HG03060 (cell line): Measurements from ENCODE around the gene USH2A.

ENCODE experiments used
- ATAC-seq: cut with Tn5 transposase; IDR thresholded peaks from one replicate; pipeline ENCODE4 v1.9.1; 2021; ENCODE audit warnings: low read depth, moderate number of reproducible peaks; ENCODE audit not compliant: unreplicated experiment

The USH2A gene

DNA sequence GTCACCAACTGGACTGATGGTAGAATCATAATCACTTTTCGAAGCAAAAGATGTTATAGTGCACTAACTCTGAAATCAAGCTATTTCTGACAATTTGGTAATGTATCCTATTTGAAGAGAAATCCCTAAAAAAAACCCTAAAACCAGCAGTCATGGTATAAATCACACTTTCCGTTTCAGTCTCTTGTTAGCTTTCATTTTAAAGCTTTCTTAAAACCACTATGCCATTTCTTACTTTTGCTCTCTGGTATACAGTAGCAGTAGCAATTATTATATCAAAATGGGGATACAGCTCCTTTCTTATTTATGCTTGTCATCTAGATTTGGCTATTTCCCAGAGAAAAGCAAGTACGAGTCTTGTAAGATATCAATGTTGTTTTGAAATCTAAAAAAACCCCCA is 532.8 kb downstream of the USH2A start:
- peak; percentile 48 for ATAC-seq

DNA sequence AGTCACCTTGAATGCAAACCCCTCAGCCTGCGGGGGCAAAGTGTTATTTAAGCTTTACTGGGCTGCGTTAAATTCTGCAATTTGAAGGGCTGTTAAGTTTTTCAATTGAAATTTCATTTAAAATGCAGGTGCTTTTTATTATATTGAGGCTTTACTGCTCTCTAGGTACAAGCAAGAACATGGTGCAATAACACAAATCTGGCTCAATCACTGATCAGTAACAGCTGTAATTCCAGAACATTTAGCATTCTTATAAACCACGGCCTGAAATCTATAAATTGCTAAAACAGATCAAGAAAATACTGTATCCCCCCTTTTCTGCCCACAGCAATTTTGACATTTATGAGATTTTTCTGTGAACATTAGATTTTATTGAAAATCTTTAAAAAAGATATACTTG is 533.4 kb downstream of the USH2A start:
- ATAC-seq: no peak

DNA sequence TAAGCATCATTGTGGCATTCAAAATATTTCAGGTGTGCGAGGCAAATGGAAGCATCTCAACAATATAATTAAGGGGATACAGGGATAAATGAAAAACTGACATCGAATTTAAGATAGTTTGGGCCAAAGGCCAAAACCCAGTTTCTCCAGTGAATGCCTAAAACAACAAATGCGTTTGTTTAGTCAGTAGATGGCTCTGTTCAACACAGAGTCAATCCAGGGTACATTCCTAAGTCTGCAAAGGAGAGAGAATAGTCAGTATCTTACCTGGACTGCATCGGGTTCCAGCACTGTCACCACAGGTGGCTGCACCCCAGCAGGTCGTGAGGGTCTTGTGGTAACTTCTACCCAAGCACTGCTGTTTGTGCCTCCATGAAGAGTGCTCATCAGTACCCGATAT is 535.1 kb downstream of the USH2A start:
- ATAC-seq: no peak

DNA sequence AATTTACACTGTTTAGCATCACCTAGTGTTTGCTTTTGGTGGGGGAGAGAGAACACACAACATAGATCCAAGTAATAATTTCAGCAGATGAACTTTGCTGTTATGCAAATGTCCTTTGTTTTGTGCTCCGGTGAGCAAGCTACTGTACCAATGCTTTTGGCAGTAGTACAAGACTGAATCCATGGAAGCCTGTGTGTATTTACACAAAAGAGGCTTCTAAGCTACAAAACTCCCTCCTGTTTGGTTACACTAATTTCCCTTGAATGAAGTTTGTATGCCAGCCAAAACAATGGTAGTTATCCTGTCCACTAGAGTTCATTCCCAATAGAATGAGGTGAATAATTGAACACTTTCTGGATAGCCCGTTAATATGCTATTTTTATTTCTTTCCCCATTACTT is 535.6 kb downstream of the USH2A start:
- ATAC-seq: no peak

DNA sequence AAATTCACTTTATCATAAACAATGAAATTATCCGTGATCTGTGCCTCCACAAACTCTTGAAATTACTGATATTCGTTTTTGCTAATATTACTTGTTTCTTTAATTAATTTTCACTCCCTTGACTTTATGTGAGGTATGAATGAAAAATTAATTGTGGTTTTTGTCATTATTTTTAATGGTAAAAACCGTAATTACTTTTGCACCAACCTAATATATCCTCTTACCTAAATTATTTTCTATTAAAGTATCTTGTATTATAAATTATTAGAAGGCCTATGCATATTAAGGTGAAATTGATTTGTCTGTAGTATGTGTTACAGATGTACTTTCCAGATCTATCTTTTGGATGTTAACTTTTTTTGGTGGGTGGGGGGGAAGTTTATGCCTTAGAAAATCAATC is 540.2 kb downstream of the USH2A start:
- ATAC-seq: no peak

DNA sequence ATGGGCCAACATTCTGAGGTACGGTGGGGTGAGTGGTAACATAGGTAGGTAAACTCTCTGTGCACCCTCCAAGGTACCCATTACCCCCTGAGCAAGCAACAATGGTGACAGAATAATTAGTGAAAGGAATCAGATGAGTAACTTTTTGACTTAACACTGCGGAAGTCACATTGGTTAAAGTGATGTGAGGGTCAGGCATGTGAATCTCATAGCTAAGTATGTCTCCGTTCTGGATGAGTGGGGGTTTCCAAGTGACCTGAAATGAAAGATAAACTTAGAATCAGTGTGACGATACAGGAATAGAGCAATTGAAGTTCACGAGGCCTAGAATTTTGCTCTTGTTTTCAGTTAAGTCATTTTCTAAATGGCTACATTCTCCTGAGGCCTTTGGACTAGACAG is 544.4 kb downstream of the USH2A start:
- no peak for ATAC-seq

DNA sequence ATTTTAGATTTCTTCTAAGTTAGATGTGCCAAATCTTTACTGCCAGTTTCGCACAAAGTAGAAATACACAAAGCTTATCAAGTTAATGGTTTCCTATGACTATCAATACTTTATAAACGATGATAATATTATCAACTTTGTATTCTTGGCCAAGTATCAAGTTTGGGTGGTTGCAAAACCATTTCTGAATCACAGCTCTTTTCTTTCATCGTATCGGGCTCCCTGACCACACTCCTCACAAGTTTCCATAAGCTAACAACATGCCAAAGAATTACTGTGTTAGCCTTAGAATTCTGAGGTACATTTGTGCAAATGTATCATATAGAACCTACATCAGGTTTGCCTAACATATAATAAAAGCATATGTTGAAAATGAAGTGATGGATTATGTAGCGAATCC is 545.1 kb downstream of the USH2A start:
- ATAC-seq: no peak

DNA sequence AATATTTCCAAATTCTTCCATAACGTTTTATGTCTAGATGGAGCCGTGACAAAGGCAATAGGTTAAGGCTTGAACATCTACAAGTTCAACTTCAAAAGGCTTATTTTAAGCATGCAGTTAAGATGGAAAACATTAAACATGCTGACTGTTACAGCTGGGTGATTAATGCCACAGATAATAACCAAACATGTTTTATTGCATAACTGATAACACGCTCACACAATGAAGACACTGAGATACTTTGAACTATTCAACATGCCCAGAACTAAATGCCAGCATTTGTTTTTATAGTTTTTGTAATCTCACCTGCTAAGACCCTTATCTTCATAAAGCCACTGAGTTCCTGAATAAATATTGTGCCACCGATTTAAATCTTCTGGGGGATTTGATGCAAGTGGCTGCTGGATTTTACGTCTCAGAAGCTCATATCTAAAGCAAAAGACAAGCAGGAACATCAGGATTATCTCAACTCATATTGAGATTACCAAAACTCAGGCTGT is 545.7 kb downstream of the USH2A start:
- no peak for ATAC-seq

DNA sequence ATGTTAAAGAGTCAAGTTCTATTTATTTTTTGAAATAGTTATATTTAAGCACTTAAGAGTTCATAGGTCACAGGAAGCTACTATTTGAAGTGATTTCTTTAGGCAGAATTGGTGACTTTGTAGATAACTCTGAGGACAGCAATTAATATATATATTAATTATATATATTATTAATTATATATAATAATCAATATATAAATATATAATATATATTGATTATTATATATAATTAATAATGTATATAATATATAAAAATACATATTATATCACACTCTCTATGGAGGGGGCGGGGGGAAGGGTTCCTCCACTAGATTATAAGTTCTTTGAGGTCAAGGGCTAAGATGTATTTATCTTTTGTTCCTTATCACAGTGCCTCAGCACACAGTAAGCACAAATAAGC is 547.5 kb downstream of the USH2A start:
- ATAC-seq: no peak

DNA sequence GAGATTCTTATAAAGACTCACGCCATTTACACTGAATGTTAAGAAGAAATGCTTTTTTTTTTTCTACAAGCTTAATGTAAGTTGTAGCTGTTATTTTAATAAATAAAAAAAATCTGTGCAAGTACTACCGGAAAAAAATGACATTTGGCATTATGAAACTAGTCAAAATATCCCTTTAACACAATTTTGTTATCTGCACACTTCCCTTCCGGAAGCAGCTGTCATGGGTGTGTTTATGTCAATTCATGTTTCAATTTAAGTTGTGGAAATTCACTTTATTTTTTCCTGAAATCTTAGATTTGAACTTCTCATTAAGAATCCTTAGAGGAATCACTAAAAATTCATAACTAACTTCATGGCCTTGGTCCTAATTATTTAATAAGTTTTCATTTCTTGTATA is 548.0 kb downstream of the USH2A start:
- ATAC-seq: no peak

DNA sequence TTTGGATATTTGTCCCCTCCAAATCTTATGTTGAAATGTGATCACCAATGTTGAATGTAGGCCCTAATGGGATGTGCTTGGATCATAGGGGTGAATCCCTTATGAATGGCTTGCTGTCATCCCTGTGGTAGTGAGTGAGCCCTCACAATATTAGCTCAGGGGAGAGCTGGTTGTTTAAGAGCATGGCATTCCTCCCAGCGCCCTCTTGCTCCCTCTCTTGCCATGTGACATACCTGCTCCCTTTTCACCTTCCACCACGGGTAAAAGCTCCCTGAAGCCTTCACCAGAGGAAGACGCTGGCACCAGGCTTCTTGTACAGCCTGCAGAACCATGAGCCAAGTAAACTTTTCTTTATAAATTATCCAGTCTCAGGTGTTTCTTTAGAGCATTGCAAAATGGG is 550.6 kb downstream of the USH2A start:
- no peak for ATAC-seq

DNA sequence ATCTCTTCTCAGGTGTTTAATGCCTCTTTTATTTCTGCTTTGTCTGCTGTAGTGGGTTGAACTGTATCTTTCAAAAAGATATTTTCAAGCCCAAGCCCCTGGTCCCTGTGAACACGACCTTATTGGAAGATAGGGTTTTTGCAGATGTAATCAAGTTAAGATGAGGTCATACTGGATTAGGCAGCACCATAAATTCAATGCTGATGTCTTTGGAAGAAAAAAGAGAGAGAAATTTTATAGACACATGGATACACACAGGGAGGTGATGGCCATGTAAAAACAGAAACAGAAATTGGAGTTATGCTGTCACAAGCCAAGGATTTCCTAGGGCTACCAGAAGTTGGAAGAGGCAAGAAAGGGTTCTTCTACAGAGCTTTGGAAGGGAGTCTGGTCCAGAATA is 554.7 kb downstream of the USH2A start:
- no peak for ATAC-seq

DNA sequence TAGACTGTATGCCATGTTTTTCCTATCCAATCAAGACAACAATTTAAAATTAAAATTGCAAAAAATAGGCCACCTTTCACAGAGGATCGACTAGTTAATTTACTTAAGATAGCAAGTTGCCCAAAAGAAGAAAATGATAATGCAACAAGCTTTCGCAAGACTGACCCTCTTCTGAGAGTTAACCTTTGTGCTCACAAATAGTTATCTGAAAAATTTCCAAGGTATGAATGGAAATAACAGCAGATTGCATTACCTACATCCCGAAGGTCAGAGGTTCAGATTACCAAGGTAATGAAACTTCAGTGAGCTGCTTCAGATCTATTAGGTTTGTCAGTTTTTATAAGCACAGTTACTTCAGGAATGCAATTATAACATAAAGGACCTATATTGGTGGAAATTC is 558.2 kb downstream of the USH2A start:
- no peak for ATAC-seq

DNA sequence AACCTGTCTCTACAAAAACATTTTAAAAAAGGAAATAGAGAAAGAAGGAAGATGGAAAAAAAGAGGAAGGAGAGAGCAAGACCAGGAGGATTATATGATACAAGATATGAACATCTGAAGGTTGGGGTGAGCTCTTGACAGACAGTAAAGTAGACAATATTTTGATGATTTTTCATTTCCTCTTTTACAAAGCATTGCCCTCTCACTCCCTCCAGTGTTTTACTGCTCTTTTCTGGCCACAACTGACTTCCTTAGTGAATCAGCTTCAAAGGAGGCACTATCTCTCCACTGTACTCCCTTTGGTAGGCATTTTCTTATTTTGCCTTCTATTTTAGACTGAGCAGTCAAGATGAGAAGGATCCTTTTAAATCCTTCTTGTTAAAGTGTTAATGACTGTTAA is 559.5 kb downstream of the USH2A start:
- ATAC-seq: no peak

DNA sequence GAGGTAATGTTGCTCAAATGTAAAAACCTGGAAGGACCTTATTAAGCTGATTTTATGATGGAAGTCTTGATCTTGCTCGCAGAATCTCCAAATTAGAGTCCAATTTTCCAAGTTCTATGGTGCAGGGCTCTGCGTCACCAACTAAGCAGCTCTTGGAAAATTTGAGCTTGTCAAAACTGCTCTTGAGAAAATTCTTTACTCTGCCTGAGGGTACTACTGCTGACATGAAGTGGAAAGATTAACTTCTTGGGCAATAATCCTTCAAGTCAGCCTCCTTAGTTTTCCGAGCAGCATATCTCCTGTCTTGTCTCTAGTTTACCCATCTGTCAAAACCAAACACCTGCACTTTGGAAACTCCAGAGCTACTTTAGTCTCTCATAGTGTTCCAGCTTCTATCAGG is 562.4 kb downstream of the USH2A start:
- no peak for ATAC-seq

DNA sequence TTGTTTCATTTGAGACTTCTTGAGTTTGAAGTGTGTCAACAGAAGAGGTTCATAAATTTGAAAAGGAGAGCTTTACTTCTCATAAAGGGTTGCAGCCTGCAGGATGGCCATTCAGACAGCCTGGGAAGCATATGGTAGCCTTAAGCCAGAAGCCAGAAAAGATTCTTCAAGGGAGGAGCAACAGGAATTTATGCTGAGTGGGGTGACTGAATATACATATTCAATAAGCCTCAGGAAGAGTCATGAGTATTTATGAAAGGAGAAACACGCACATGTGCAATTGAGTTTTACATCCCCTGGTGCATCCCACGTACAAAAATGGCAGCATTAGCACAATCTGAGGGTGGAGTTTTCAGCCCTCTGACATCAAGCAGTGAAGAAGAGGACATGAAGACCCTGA is 565.9 kb downstream of the USH2A start:
- ATAC-seq: no peak

DNA sequence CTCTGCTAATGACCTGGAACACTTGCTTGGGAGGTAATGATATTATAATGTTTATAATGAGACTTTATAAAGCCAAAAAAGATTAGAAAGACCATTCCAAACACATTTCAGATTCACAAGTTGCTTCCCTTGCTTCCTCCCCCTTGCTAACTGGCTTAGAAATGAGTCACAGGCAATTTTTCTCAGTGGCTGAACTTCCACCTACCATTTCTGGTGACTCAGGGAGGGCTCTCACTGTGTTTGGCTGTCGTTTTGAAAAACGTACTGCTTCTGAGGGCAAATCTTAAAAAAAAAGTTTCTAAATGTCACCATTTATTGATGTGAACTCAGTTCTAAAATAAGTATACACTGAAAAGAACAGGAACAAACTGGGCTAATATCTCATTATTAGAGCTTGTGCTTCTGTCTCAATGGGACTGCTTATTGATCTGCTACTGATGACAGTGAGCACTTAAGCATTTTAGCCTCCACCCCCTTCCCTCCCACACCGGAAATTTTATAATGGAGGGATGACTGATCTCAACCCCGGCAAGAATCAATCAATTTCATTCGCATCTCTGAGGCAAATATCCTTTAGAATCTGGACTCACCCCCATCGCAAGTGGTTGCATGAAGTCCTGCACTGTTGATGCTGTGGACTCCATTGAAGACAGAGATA is 577.9 kb downstream of the USH2A start:
- no peak for ATAC-seq

DNA sequence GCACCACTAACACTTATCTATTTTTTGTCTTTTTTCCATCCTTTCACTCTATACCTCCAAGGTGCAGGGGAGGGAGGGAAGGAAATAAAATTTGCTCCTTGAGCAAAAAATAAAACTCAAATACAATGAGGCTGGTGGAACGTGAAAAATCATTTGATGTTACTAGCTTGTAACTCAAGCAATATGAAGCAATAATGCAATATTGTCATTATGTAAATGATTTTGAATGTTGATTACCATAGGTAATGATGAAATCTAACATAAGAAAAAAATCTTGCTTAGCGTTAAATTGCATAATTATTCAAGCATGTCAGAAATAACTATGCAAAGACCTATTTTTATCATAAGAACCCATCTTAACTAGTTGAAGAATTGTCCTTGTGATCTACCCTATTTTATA is 578.5 kb downstream of the USH2A start:
- ATAC-seq: no peak

DNA sequence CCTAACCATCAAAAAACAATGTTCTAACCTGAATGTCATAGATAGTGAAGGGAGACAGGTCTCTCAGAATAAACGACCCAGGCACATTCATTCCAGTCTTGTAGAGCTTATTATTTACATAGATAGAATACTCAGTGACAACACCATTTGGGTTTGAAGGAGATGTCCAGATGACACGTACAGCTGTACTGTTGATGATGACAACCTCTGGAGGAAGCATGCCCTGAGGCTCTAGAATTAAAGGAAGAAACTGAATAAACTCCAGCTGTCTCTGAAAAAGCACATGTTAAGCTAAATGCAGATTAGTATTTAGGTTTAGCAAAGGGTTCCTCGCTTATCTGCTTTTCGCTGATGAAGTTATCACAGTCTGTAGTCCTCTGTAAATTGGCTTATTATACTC is 579.0 kb downstream of the USH2A start:
- no peak for ATAC-seq

DNA sequence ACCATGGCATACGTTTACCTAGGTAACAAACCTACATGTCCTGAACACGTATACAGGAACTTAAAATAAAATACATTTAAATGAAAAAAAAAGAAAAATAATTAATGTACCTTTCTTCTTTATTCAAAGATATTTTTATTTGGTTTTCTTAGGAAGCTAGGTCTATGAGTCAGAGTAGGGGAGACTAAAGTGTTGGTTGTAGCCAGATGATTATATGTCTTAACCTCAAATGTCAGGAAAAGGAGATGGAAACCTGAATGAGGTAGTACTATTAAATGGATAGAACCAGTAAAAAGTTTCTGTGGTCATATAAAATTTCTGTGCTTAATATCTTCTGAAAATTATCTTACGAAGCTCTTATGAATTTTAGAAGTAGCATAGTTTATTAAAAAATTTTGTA is 580.3 kb downstream of the USH2A start:
- ATAC-seq: no peak

DNA sequence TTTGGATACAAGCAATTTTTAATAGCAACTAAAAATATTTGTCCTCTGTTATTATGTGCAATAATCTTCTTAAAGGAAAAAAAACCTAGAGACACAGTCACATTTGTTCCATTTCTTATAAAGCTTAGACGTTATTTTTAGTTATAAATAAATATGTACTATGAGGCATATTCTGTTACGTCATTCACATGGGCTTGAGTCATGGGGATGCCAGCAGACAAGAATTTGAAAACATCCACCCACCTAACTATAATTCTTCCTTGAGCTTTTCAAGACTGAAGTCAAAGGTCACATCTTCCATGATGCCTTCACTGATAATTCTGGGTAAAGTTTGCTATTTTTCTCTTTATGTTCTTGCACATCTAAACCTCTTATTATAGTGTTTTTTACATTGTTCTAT is 587.3 kb downstream of the USH2A start:
- no peak for ATAC-seq

DNA sequence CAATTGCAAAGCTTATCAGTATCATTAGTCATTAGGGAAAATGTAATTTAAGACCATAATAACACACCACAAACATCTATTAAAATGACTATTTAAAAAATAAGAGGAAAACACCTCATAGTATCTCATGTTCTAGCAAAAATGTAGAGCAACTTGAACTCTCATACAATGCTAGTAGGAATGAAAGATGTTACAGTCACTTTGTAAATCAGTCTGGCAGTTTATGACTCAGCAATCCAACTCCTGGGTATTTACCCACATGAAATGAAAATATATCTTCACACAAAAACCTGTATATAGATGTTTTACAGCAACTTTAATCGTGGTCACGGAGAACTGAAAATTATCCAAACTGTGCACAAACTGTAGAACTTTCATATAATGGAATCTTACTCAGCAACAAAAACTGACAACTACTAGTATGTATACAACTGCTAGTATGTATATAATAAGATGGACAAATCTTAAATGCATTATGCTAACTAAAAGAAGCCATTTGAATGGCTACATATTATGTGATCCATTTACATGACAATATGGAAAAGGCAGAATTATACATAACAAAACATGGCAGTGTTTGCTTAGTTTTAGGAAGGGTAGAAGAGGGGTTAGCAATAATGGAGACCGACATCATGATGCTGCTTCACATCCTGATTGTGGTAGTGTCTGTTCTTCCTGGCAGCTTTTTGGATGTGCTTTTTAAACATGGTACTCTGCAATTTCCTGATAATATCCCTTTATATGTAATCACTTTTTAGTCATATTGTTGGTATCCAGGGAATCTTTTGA is 589.1 kb downstream of the USH2A start:
- no peak for ATAC-seq
